PFSK-1 (cell line): ENCODE data around the gene MED15.

Source experiments
- FOXP2 ChIP-seq: optimal IDR thresholded peaks from 2 replicates; pipeline ENCODE3; 2011; ENCODE audit warnings: borderline replicate concordance, control low read depth, inconsistent platforms; ENCODE audit not compliant: insufficient read depth; ENCODE audit errors: extremely low read length, extremely low read depth
- POLR2AphosphoS5 ChIP-seq: IDR thresholded peaks from 2 replicates; pipeline ENCODE4 v1.6.1; 2012; ENCODE audit warnings: low read depth, mild to moderate bottlenecking, control low read depth, low read length, moderate library complexity
- REST ChIP-seq, 2 experiments: IDR thresholded peaks; 2 replicates each; pipeline versions ENCODE4 v1.6.1 to v1.8.0; 2011 to 2012; ENCODE audit warnings: low read depth in 2 of 2, low read length in 2 of 2, control low read depth in 1 of 2, inconsistent platforms in 1 of 2, mild to moderate bottlenecking in 1 of 2, moderate library complexity in 1 of 2; ENCODE audit not compliant: insufficient read depth in 1 of 2
- SIN3A ChIP-seq: IDR thresholded peaks from 2 replicates; pipeline ENCODE4 v1.6.1; 2012; ENCODE audit warnings: mild to moderate bottlenecking, low read length, moderate library complexity, borderline replicate concordance; ENCODE audit not compliant: insufficient read depth
- TAF1 ChIP-seq: IDR thresholded peaks from 2 replicates; pipeline ENCODE4 v1.6.1; 2012; ENCODE audit warnings: low read length, control low read depth, borderline replicate concordance; ENCODE audit not compliant: insufficient read depth

MED15 gene

GRCh38 chr22:20523086-20523983, 15.9 kb downstream of the MED15 start:
- TF ChIP-seq REST (IDR thresholded peaks at IDR 0.05; ENCODE audit: insufficient read depth in 1 of 2, low read depth in 2 of 2, low read length in 2 of 2): no peak
- no peak for TF ChIP-seq POLR2AphosphoS5
- TF ChIP-seq TAF1: no peak
- no peak for TF ChIP-seq FOXP2
- TF ChIP-seq SIN3A: no peak

- TF ChIP-seq TAF1 (no peak), POLR2AphosphoS5 (no peak), REST (IDR thresholded peaks at IDR 0.05; ENCODE audit: insufficient read depth in 1 of 2, low read depth in 2 of 2, low read length in 2 of 2) (no peak), FOXP2 (no peak), SIN3A (no peak)
These were observed 16.6 kb downstream of the MED15 start for GRCh38 chr22:20524004-20524481.

- TF ChIP-seq FOXP2 (no peak), REST (IDR thresholded peaks at IDR 0.05; ENCODE audit: insufficient read depth in 1 of 2, low read depth in 2 of 2, low read length in 2 of 2) (no peak), TAF1 (no peak), POLR2AphosphoS5 (no peak), SIN3A (no peak)
These were observed 17.6 kb downstream of the MED15 start for GRCh38 chr22:20525048-20525447.

GRCh38 chr22:20526305-20526627, 18.9 kb downstream of the MED15 start:
- TF ChIP-seq POLR2AphosphoS5 (no peak), SIN3A (no peak), REST (IDR thresholded peaks at IDR 0.05; ENCODE audit: insufficient read depth in 1 of 2, low read depth in 2 of 2, low read length in 2 of 2) (no peak), TAF1 (no peak), FOXP2 (no peak)
